Mesodermal cell (in vitro differentiated cells): Measurements from ENCODE around the gene CCNL2.
"Not testable (repeated sequence)": the region's sequence is repeated elsewhere in the genome, so short reads cannot be mapped to it uniquely, and the experiment has no call there.

Experiments used
- H3K27ac ChIP-seq: 2 replicates; pipeline ENCODE4 v1.7.0; 2013; ENCODE audit warnings: mild to moderate bottlenecking, low read depth, low read length, moderate library complexity; ENCODE audit not compliant: severe bottlenecking
- H3K36me3 ChIP-seq: 2 replicates; pipeline ENCODE4 v1.7.1; 2013; ENCODE audit warnings: mild to moderate bottlenecking, low read length, moderate library complexity; ENCODE audit not compliant: control insufficient read depth, insufficient read depth
- H3K4me1 ChIP-seq: one replicate; pipeline ENCODE4 v1.7.1; 2013; ENCODE audit warnings: mild to moderate bottlenecking, low read length; ENCODE audit not compliant: insufficient read depth, control insufficient read depth, poor library complexity, severe bottlenecking
- H3K4me3 ChIP-seq: 2 replicates; pipeline ENCODE4 v1.7.0; 2013; ENCODE audit warnings: low read length, control low read depth, mild to moderate bottlenecking; ENCODE audit not compliant: insufficient read depth, poor library complexity, severe bottlenecking; ENCODE audit errors: extremely low read depth
- H3K9me3 ChIP-seq: 2 replicates; pipeline ENCODE4 v1.7.1; 2013; ENCODE audit warnings: mild to moderate bottlenecking, low read length, moderate library complexity; ENCODE audit not compliant: control insufficient read depth
- WGBS, 2 experiments: methylation state at CpG; one replicate each; pipeline ENCODE4 v1.1.5; 2013; ENCODE audit warnings: missing lambda C conversion rate in 2 of 2; ENCODE audit not compliant: insufficient coverage in 2 of 2; 5-methylcytosine and 5-hydroxymethylcytosine counted together

CCNL2 gene

GRCh38 chr1:1395166-1395565 is 4.0 kb downstream of the CCNL2 start:
- H3K27ac ChIP-seq = no peak overlapping the region
- H3K9me3 ChIP-seq = no peaks in the 10 kb centered on the region
- peaks cover 10% of the 10 kb centered on the region for H3K4me1 ChIP-seq
- peaks cover 77% of the 10 kb centered on the region for H3K36me3 ChIP-seq
- no peak overlapping the region for H3K4me3 ChIP-seq
- WGBS, 2 experiments = 99 to 100% methylated on average over 8 of the region's 11 CpGs

GRCh38 chr1:1394116-1394515 is 5.0 kb downstream of the CCNL2 start:
- H3K9me3 ChIP-seq = no peaks in the 10 kb centered on the region
- H3K4me3 ChIP-seq = no peak overlapping the region
- H3K27ac ChIP-seq = no peak overlapping the region
- peaks cover 8% of the 10 kb centered on the region for H3K4me1 ChIP-seq
- 98 to 99% methylated on average over 4 to 5 of the region's 7 CpGs for WGBS, 2 experiments
- peaks cover 88% of the 10 kb centered on the region for H3K36me3 ChIP-seq

DNA sequence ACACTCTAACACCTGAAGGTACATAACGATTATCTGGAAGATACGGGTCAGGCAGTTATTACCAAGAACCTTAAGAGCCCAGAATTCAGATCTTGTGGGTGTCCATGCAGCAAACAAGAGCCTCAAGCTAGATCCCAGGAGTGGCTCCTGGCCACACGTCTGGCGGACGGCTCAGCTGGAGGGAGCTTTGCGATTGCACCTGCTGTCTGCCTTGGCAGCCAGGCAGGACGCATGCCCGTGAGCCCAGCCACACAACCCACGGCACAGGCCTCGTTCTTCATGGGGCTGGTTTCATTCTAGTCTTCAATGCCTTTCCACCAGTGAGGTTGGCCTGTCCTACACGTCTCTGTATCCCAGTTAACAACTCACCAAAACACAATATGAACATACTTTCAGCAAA is 5.7 kb downstream of the CCNL2 start:
- H3K36me3 ChIP-seq = peaks cover 94% of the 10 kb centered on the region
- no peak overlapping the region for H3K4me3 ChIP-seq
- no peak overlapping the region for H3K27ac ChIP-seq
- peaks cover 8% of the 10 kb centered on the region for H3K4me1 ChIP-seq
- WGBS, 2 experiments = 97 to 98% methylated on average over 11 of the region's 11 CpGs
- H3K9me3 ChIP-seq = no peaks in the 10 kb centered on the region

GRCh38 chr1:1393014-1393413 is 6.1 kb downstream of the CCNL2 start:
- Histone ChIP-seq H3K36me3 (peaks cover 94% of the 10 kb centered on the region), H3K4me1 (peaks cover 8% of the 10 kb centered on the region), H3K9me3 (no peaks in the 10 kb centered on the region), H3K27ac (no peak overlapping the region), H3K4me3 (no peak overlapping the region)
- WGBS, 2 experiments = 96 to 100% methylated on average over 2 to 4 of the region's 4 CpGs

GRCh38 chr1:1391225-1391624 is 7.9 kb downstream of the CCNL2 start:
- Histone ChIP-seq H3K27ac (no peak overlapping the region), H3K4me1 (no peaks in the 10 kb centered on the region), H3K4me3 (no peak overlapping the region), H3K9me3 (no peaks in the 10 kb centered on the region), H3K36me3 (peaks cover 100% of the 10 kb centered on the region)
- WGBS, 2 experiments = 97 to 100% methylated on average over 9 to 12 of the region's 12 CpGs

DNA sequence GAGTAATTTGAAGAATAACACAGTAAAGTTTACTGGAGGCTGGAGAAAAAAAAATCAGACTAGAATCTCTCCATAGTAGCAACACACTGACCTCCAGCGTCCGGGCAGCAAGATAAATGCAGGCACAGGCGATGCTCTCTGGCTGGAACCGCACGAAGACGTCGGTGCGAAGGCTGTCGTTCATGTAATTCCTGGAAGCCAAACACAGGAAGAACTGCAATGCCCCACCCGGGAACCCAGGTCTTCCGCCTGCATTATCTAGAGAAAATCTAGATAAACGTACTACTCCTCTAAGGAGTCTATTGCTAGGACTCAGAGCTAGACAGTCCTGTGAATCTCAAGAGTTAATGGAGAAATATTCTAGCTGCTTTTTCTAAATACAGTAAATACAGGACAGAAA is 8.5 kb downstream of the CCNL2 start:
- H3K36me3 ChIP-seq = peaks cover 100% of the 10 kb centered on the region
- 92 to 98% methylated on average over 11 to 12 of the region's 12 CpGs for WGBS, 2 experiments
- H3K9me3 ChIP-seq = no peaks in the 10 kb centered on the region
- H3K4me1 ChIP-seq = no peaks in the 10 kb centered on the region
- no peak overlapping the region for H3K27ac ChIP-seq
- H3K4me3 ChIP-seq = no peak overlapping the region

DNA sequence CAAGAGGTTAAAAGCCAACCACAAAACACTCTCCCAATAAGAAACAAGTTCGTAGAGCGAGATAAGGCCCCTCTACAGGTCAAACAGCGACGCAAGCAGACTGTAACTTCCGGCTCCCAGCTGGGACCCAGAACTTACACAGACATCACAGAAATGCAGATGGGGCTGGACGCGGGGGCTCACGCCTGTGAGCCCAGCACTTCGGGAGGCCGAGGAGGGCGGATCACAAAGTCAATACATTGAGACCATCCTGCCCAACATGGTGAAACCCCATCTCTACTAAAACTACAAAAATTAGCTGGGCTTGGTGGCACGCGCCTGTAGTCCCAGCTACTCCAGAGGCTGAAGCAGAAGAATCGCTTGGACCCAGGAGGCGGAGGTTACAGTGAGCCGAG is 11.1 kb downstream of the CCNL2 start:
- WGBS, 2 experiments = 94 to 98% methylated on average over 10 to 13 of the region's 16 CpGs
- Histone ChIP-seq H3K9me3 (no peaks in the 10 kb centered on the region), H3K36me3 (peaks cover 87% of the 10 kb centered on the region), H3K4me1 (no peaks in the 10 kb centered on the region), H3K27ac (no peak overlapping the region), H3K4me3 (no peak overlapping the region)

DNA sequence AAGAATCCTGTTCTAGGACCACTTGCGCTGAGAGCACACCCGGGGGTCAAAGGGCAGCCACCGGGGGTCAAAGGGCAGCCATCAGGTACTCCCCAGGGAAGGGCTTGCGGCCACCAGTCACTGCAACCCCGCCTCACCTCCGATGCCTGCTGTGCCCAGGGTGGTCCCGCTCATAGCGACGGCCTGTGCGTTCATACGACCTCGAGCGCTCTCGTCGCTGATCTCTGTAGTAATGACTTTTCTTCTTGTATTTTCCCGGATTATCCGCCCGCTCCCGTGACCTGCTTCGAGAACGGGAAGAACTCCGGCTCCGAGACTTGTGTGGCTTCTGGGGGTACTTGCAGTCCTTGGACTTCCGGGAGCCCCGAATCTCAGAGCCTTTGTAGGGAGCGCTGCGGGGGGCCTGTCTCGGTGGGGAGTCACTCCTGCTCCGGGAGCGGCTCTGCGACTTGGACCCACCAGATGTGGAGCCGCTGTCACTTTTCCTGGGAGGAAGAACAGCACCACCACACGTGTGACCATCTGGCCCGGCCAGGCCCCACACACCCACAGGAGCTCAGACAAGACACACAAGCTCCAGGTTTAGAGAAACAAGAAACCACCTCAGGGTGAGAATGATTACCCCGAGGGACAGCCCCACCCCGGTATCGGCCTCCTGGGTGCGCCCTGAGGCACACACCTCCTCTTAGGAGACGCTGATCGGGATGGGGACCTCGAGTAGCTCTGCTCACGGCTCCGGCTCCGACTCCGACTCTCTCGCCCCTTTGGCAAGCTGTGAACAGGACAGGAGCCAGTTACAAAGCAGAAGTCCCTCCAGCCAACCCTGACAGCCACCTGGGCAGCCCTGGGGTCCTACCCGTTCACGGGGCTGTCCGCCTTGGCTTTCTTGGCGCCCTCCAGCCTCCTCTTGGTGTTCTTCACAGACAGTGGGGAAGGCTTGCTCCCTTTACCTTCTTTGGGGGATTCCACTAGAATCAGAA is 11.7 kb downstream of the CCNL2 start:
- H3K4me3 ChIP-seq = no peak overlapping the region
- 96% methylated on average over 39 to 48 of the region's 50 CpGs for WGBS, 2 experiments
- H3K27ac ChIP-seq = no peak overlapping the region
- no peaks in the 10 kb centered on the region for H3K4me1 ChIP-seq
- H3K36me3 ChIP-seq = peaks cover 80% of the 10 kb centered on the region
- no peaks in the 10 kb centered on the region for H3K9me3 ChIP-seq

DNA sequence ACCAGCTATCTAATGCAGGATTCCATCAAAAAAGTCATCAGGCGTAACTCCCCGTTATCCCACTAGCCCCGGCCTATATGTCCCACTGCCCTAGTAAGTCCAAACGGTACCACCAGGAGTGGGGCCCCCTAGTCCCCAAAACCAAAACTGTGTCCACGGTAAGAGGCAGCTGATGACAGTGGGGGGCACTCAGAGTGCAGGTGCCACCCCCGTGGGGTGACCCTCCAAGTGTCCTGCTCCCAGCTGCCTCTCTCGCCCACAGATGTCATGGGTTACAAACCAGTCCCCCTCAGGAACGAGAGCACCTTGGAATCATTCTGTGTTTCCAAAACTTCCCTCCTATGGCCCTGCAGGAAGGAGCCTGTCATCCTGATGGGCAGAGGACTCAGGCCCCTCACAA is 13.2 kb downstream of the CCNL2 start:
- WGBS, 2 experiments = 95 to 98% methylated on average over 6 to 8 of the region's 8 CpGs
- no peak overlapping the region for H3K4me3 ChIP-seq
- H3K36me3 ChIP-seq = peaks cover 73% of the 10 kb centered on the region
- no peaks in the 10 kb centered on the region for H3K9me3 ChIP-seq
- no peaks in the 10 kb centered on the region for H3K4me1 ChIP-seq
- H3K27ac ChIP-seq = no peak overlapping the region

- not testable (repeated sequence) for H3K4me1 ChIP-seq, H3K9me3 ChIP-seq, H3K4me3 ChIP-seq, H3K27ac ChIP-seq
- WGBS, 2 experiments = 93% methylated on average over 23 of the region's 29 CpGs
- peaks cover 67% of the 10 kb centered on the region for H3K36me3 ChIP-seq
Observed at GRCh38 chr1:1385339-1385738, 13.8 kb downstream of the CCNL2 start.

DNA sequence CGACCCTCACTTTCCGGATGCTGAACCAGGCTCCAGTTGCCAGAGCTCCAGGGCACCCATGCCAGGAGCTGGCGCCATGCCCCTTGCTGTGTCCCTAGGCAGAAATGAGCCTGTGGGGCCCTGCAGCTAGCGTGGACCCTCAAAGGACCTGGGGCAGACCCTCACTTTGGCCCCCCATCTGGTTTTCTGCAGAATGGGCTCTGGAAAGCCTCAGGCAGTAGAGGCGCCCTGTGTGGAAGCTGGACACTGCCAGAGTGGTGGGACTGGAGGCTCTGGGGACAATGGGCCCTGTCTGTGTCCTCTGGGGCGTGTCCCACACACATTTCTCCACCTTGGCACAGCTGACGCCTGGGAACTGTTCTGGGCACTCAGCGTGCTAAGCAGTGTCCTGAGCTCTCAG is 17.8 kb downstream of the CCNL2 start:
- H3K36me3 ChIP-seq = peaks cover 32% of the 10 kb centered on the region
- H3K4me3 ChIP-seq = no peak overlapping the region
- 79 to 81% methylated on average over 7 to 8 of the region's 8 CpGs for WGBS, 2 experiments
- H3K27ac ChIP-seq = no peak overlapping the region
- H3K9me3 ChIP-seq = no peaks in the 10 kb centered on the region
- H3K4me1 ChIP-seq = no peaks in the 10 kb centered on the region
